Neutrophil (primary cell): ENCODE data around the gene ADAMTSL3.

Source experiments
- H3K27ac ChIP-seq: fragments of 200-600 bp; sonication (generic); 2 replicates; pipeline ENCODE4 v1.5.1; 2016; ENCODE audit warnings: mild to moderate bottlenecking, moderate library complexity
- H3K27me3 ChIP-seq: fragments of 200-600 bp; sonication (generic); 2 replicates; pipeline ENCODE4 v1.6.0; 2016; ENCODE audit warnings: mild to moderate bottlenecking
- H3K36me3 ChIP-seq: fragments of 200-600 bp; sonication (generic); 2 replicates; pipeline ENCODE4 v1.5.1; 2017
- H3K4me1 ChIP-seq, 2 experiments: fragments of 200-600 bp in 1 of 2; sonication (generic) in 1 of 2; 1 replicate in 1 of 2; 2 replicates in 1 of 2; pipeline versions ENCODE4 v1.5.1 to v1.6.1; 2013 to 2016; ENCODE audit warnings: low read depth in 1 of 2, low read length in 1 of 2, mild to moderate bottlenecking in 1 of 2, moderate library complexity in 1 of 2; ENCODE audit not compliant: control insufficient read depth in 1 of 2, insufficient read depth in 1 of 2
- H3K4me3 ChIP-seq, 2 experiments: fragments of 200-600 bp in 1 of 2; sonication (generic) in 1 of 2; 1 replicate in 1 of 2; 2 replicates in 1 of 2; pipeline ENCODE4 v1.5.1; 2013 to 2016; ENCODE audit warnings: low read depth in 1 of 2, low read length in 1 of 2, mild to moderate bottlenecking in 1 of 2, moderate library complexity in 1 of 2
- H3K9me3 ChIP-seq: fragments of 200-600 bp; sonication (generic); 2 replicates; pipeline ENCODE4 v1.5.1; 2016
- CTCF ChIP-seq: fragments of 200-600 bp; sonication (generic); IDR thresholded peaks from 2 replicates; pipeline ENCODE4 v1.5.1; 2016; ENCODE audit warnings: antibody characterized with exemption

Gene ADAMTSL3

GRCh38 chr15:83766339-83766738, 112.4 kb downstream of the ADAMTSL3 start:
- no peaks in the 10 kb centered on the region for H3K36me3 ChIP-seq
- no peak overlapping the region for H3K4me3 ChIP-seq
- H3K4me1 ChIP-seq = no peaks in the 10 kb centered on the region
- no peaks in the 10 kb centered on the region for H3K9me3 ChIP-seq
- TF ChIP-seq CTCF = no peak
- no peaks in the 10 kb centered on the region for H3K27me3 ChIP-seq
- no peak overlapping the region for H3K27ac ChIP-seq

- Histone ChIP-seq H3K4me1 (no peaks in the 10 kb centered on the region), H3K27me3 (no peaks in the 10 kb centered on the region), H3K4me3 (no peak overlapping the region), H3K9me3 (no peaks in the 10 kb centered on the region), H3K36me3 (no peaks in the 10 kb centered on the region), H3K27ac (no peak overlapping the region)
- no peak for TF ChIP-seq CTCF
These were observed 113.8 kb downstream of the ADAMTSL3 start for GRCh38 chr15:83767741-83768140.

GRCh38 chr15:83769411-83769999, 115.6 kb downstream of the ADAMTSL3 start:
- Histone ChIP-seq H3K27me3 (no peaks in the 10 kb centered on the region), H3K27ac (no peak overlapping the region), H3K36me3 (no peaks in the 10 kb centered on the region), H3K4me1 (no peaks in the 10 kb centered on the region), H3K4me3 (no peak overlapping the region), H3K9me3 (no peaks in the 10 kb centered on the region)
- TF ChIP-seq CTCF = no peak

GRCh38 chr15:83775738-83776137, 121.8 kb downstream of the ADAMTSL3 start:
- H3K4me3 ChIP-seq = no peak overlapping the region
- no peaks in the 10 kb centered on the region for H3K4me1 ChIP-seq
- H3K36me3 ChIP-seq = no peaks in the 10 kb centered on the region
- H3K27ac ChIP-seq = no peak overlapping the region
- H3K27me3 ChIP-seq = no peaks in the 10 kb centered on the region
- TF ChIP-seq CTCF = no peak
- no peaks in the 10 kb centered on the region for H3K9me3 ChIP-seq

GRCh38 chr15:83776986-83777385, 123.1 kb downstream of the ADAMTSL3 start:
- Histone ChIP-seq H3K9me3 (no peaks in the 10 kb centered on the region), H3K27ac (no peak overlapping the region), H3K36me3 (no peaks in the 10 kb centered on the region), H3K4me1 (no peaks in the 10 kb centered on the region), H3K27me3 (no peaks in the 10 kb centered on the region), H3K4me3 (no peak overlapping the region)
- TF ChIP-seq CTCF = no peak

- Histone ChIP-seq H3K36me3 (no peaks in the 10 kb centered on the region), H3K4me1 (no peaks in the 10 kb centered on the region), H3K4me3 (no peak overlapping the region), H3K27ac (no peak overlapping the region), H3K27me3 (no peaks in the 10 kb centered on the region), H3K9me3 (no peaks in the 10 kb centered on the region)
- no peak for TF ChIP-seq CTCF
These were observed 129.3 kb downstream of the ADAMTSL3 start for GRCh38 chr15:83783227-83783626.
